GM06990 (cell line): ENCODE data around the gene DHX16.
A peak's percentile ranks its signal among the peaks of the same experiment; 100 is the strongest.

Experiments used
- DNase-seq: peaks from one replicate; pipeline ENCODE4 v3.0.0-alpha.2; 2011; ENCODE audit not compliant: insufficient read length; ENCODE audit errors: extremely low read depth
- H3K27me3 ChIP-seq: replicated peaks from 2 replicates; pipeline ENCODE4 v1.6.0; 2011; ENCODE audit warnings: low read length; ENCODE audit not compliant: control insufficient read depth, insufficient read depth
- H3K36me3 ChIP-seq: 2 replicates; pipeline ENCODE4 v1.5.1; 2011; ENCODE audit warnings: low read length; ENCODE audit not compliant: control insufficient read depth, insufficient read depth
- H3K4me3 ChIP-seq: replicated peaks from 2 replicates; pipeline ENCODE4 v1.5.1; 2011; ENCODE audit warnings: low read depth, mild to moderate bottlenecking, control low read depth, low read length
- TF ChIP-seq, protein P1 (sequence below): IDR thresholded peaks from 2 replicates; pipeline ENCODE4 v1.5.1; 2011; ENCODE audit warnings: low read length, control low read depth, mild to moderate bottlenecking, inconsistent platforms; ENCODE audit not compliant: insufficient read depth, poor library complexity, severe bottlenecking

DHX16 gene

DNA sequence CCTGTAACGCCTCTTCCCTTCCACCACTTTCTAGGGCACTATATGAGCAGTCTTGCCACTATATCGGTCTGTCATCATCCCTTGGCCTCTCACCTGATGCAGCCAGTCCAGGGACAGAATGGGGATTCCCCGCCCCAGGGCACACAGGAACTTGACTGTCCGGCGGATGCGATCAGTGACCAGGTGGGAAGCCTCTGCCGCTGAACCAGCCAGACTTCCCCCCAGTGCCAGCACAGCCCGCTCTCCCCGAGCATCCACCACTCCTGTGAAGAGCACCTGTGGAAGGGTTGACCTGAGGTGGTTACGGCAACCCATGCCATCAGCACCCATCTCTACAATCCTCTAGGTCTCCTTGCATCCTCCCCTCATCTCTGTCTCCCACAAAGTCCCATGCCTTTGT, 30.2 kb upstream of the DHX16 start:
- H3K36me3 ChIP-seq: peaks cover 11% of the 10 kb centered on the region
- TF ChIP-seq, protein P1, sequence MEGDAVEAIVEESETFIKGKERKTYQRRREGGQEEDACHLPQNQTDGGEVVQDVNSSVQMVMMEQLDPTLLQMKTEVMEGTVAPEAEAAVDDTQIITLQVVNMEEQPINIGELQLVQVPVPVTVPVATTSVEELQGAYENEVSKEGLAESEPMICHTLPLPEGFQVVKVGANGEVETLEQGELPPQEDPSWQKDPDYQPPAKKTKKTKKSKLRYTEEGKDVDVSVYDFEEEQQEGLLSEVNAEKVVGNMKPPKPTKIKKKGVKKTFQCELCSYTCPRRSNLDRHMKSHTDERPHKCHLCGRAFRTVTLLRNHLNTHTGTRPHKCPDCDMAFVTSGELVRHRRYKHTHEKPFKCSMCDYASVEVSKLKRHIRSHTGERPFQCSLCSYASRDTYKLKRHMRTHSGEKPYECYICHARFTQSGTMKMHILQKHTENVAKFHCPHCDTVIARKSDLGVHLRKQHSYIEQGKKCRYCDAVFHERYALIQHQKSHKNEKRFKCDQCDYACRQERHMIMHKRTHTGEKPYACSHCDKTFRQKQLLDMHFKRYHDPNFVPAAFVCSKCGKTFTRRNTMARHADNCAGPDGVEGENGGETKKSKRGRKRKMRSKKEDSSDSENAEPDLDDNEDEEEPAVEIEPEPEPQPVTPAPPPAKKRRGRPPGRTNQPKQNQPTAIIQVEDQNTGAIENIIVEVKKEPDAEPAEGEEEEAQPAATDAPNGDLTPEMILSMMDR: no peak
- no peaks in the 10 kb centered on the region for H3K27me3 ChIP-seq

GRCh38 chr6:30700340-30700739, 27.5 kb upstream of the DHX16 start:
- Histone ChIP-seq H3K27me3 (no peaks in the 10 kb centered on the region), H3K4me3 (no peak overlapping the region), H3K36me3 (peaks cover 6% of the 10 kb centered on the region)
- TF ChIP-seq, protein P1: no peak
- no peak for DNase-seq

More for the DNA sequence above, 30.2 kb upstream of the DHX16 start:
- no peak overlapping the region for H3K4me3 ChIP-seq
- DNase-seq: no peak

DNA sequence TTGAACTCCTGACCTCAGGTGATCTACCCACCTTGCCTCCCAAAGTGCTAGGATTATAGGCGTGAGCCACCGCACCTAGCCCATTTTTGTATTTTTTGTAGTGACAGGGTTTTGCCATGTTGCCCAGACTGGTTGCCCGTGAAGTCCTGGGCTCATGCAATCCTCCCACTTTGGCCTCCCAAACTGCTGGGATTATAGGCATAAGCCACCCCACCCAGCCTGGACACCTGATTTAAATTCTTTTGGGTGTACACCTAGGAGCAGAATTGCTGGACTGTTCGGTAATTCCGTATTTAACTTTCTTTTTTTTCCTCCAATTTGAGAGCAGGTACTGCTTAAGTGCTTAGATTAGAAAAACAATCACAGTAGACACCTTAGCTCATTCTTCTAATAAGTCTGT, 23.6 kb upstream of the DHX16 start:
- Histone ChIP-seq H3K4me3 (no peak overlapping the region), H3K27me3 (no peaks in the 10 kb centered on the region), H3K36me3 (peaks cover 3% of the 10 kb centered on the region)
- no peak for DNase-seq
- TF ChIP-seq, protein P1: no peak

- H3K4me3 ChIP-seq: peak overlapping the region; percentile 87
- no peaks in the 10 kb centered on the region for H3K27me3 ChIP-seq
- TF ChIP-seq, protein P1: no peak
- DNase-seq: no peak
- H3K36me3 ChIP-seq: no peaks in the 10 kb centered on the region
Observed at GRCh38 chr6:30691208-30691847, 18.5 kb upstream of the DHX16 start.

- Histone ChIP-seq H3K4me3 (peak within 1 kb of the TSS; percentile 87), H3K27me3 (no peaks in the 10 kb centered on the region), H3K36me3 (no peaks in the 10 kb centered on the region)
- TF ChIP-seq, protein P1: no peak
- DNase-seq: peak; percentile 86
Observed at GRCh38 chr6:30690403-30691207, 17.8 kb upstream of the DHX16 start, which contains the start of gene NRM. Gene NRM (minus strand): TSS chr6:30690984. CDS start chr6:30690974, 10 bp downstream.
